Ishikawa (cell line): ENCODE results near the gene VAMP3.

ENCODE experiments used
- CEBPB ChIP-seq: IDR thresholded peaks from 2 replicates; pipeline ENCODE4 v1.6.1; 2012
- CREB1 ChIP-seq: IDR thresholded peaks from 2 replicates; pipeline ENCODE4 v1.6.1; 2012; ENCODE audit warnings: low read depth
- EGR1 ChIP-seq: IDR thresholded peaks from 2 replicates; pipeline ENCODE4 v1.6.1; 2012
- EP300 ChIP-seq: IDR thresholded peaks from 2 replicates; pipeline ENCODE4 v1.6.1; 2012; ENCODE audit warnings: borderline replicate concordance
- FOXM1 ChIP-seq: IDR thresholded peaks from 2 replicates; pipeline ENCODE4 v1.6.1; 2012; ENCODE audit warnings: low read depth, borderline replicate concordance
- NFIC ChIP-seq: IDR thresholded peaks from 2 replicates; pipeline ENCODE4 v1.6.1; 2012
- RAD21 ChIP-seq: IDR thresholded peaks from 2 replicates; pipeline ENCODE4 v1.6.1; 2012; ENCODE audit warnings: low read depth
- REST ChIP-seq: IDR thresholded peaks from 2 replicates; pipeline ENCODE4 v1.6.1; 2012; ENCODE audit warnings: low read depth, mild to moderate bottlenecking
- TAF1 ChIP-seq: IDR thresholded peaks from 2 replicates; pipeline ENCODE4 v1.6.1; 2012; ENCODE audit warnings: low read depth, mild to moderate bottlenecking
- TCF12 ChIP-seq: IDR thresholded peaks from 2 replicates; pipeline ENCODE4 v1.6.1; 2012; ENCODE audit warnings: low read depth
- TEAD4 ChIP-seq: IDR thresholded peaks from 2 replicates; pipeline ENCODE4 v1.6.1; 2012
- YY1 ChIP-seq: IDR thresholded peaks from 2 replicates; pipeline ENCODE4 v1.6.1; 2012; ENCODE audit warnings: low read depth
- ZBTB7A ChIP-seq: IDR thresholded peaks from 2 replicates; pipeline ENCODE4 v1.6.1; 2012; ENCODE audit warnings: low read depth
- TF ChIP-seq, protein P1 (sequence below): IDR thresholded peaks from 2 replicates; pipeline ENCODE4 v1.6.1; 2012
- TF ChIP-seq, protein P2 (sequence below): IDR thresholded peaks from 2 replicates; pipeline ENCODE4 v1.6.1; 2012

Gene VAMP3

GRCh38 chr1:7760245-7760644 is 10.9 kb upstream of the VAMP3 start:
- TF ChIP-seq CEBPB (no peak), TCF12 (no peak), REST (no peak), ZBTB7A (no peak), FOXM1 (no peak), TEAD4 (no peak), EGR1 (no peak)
- TF ChIP-seq, protein P1, sequence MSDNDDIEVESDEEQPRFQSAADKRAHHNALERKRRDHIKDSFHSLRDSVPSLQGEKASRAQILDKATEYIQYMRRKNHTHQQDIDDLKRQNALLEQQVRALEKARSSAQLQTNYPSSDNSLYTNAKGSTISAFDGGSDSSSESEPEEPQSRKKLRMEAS: no peak
- TF ChIP-seq, protein P2, sequence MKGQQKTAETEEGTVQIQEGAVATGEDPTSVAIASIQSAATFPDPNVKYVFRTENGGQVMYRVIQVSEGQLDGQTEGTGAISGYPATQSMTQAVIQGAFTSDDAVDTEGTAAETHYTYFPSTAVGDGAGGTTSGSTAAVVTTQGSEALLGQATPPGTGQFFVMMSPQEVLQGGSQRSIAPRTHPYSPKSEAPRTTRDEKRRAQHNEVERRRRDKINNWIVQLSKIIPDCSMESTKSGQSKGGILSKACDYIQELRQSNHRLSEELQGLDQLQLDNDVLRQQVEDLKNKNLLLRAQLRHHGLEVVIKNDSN: no peak

GRCh38 chr1:7761103-7761502 is 10.0 kb upstream of the VAMP3 start:
- TF ChIP-seq CEBPB (no peak), TAF1 (no peak), EP300 (no peak), ZBTB7A (no peak), EGR1 (no peak)

DNA sequence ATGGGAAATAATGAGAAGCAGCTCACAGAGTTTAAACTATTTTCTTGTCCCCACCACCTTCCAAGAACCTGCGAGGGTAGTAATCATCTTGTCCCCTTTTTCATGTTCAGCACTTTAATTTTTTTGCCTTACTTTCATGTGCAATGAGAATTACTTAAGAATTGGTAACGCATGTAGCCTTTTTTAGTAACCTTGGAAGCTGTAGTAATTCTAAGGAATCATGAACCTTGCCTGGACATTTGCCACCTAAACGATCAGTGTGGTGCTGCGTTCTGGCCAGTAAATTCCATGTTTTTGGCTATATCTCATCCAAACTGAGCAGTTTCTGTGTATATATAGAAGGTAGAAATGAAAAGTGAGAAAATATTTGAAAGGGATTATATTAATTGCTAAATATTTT is 3.9 kb upstream of the VAMP3 start:
- TF ChIP-seq EGR1 (no peak), NFIC (no peak), CEBPB (no peak), YY1 (no peak), RAD21 (no peak), CREB1 (no peak), FOXM1 (no peak), REST (no peak), TCF12 (no peak), TAF1 (no peak), EP300 (no peak), ZBTB7A (no peak), TEAD4 (no peak)
- TF ChIP-seq, protein P2: no peak
- TF ChIP-seq, protein P1: no peak

DNA sequence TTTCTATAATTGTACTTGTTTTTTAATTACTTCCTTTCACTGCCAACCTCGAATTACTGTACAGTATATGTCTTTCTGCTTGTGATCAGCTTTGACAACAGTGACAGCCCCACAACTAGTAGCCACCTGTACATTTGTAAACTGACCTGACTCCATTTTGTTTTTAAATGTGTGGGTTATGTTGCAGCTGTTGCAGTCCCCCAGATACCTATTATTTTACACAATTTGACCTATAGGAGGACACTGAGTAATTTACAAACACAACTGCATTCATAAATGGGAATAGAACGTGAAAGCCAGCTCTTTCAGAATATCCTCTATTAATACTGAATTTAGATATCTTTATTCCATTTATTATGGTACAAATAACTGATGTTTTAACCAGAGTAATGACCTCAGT is 2.5 kb upstream of the VAMP3 start:
- TF ChIP-seq CEBPB (no peak), EGR1 (no peak), RAD21 (no peak), TEAD4 (no peak), TAF1 (no peak), NFIC (no peak), ZBTB7A (no peak), EP300 (no peak), CREB1 (no peak), TCF12 (no peak), YY1 (no peak), REST (no peak), FOXM1 (no peak)
- TF ChIP-seq, protein P1: no peak
- TF ChIP-seq, protein P2: no peak
